HG03064 (cell line): Measurements from ENCODE around the gene DBP.

Experiments
- ATAC-seq: cut with Tn5 transposase; IDR thresholded peaks from one replicate; pipeline ENCODE4 v1.9.1; 2021; ENCODE audit warnings: low read depth; ENCODE audit not compliant: unreplicated experiment

Gene DBP

DNA sequence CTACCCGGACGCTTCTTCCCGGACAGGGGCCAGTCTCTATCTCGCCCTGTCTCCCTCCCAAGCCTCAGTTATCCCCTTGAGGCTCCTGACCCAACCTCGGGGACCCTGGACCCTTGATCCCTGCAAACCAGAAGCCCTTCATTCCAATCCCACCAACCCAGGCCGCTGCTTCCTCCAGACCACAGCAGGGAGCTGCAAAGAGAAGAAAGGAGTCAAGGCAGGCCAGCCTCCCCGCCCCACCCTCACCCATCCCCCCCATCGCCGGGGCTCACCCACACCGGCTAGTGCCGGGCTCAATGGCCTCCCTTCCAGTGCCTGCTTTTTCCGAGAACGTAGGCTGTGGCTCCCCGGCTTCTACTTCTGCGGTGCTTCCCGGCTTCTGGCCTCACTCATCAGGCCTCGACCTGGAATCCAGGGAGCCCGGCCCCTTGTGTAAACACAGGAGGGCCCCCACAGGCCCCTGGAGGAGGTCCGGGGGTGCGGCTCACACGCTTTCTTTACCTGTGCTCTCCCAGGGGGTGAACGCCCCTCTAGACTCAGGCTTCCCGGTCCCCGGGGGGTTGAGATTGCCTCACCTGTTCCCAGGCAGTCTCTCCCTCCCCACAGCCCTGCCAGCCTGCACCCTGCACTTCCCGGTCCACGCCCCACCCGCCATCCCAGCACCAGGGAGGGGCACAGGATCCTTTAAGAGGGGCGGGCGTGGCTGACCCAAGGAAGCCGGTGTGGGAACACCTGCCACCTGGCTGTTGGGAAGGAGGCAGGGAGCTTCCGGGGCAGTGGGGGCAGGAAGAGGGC lies 22.5 kb downstream of the DBP start, which contains the start of gene FAM83E:
TSS of gene FAM83E (minus strand) at position 641 of the 795 bp plus-strand sequence. CDS start 1,704 bp downstream, outside the sequence.
- ATAC-seq = no peak

DNA sequence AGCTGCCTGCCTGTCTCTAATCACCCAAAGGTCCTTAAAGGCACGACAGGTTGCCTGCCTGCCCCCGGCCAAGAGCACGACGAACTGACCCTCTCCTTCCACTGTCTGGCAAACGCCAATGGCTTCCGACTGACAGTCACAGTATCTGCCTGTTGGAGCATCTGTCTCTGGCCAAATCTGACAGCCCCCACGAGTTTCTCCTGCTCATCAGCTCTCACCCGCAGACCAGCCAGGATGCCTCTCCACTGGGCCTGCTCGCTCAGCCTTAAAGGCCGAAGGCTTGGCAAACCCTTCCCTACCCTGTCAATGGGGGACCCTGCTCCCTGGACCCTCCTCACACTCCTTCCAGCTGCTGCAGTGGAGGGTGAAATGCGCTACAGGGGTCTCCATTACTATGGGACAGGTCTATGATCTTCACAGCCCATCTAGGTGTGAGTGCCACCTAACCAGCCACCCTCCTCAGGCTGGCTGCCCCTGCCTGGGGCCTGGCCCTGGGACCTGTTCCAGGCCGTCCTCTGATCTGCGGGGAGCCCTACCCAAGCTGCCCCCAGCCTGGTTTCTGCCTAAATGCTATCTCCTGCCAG lies 23.2 kb downstream of the DBP start:
- ATAC-seq = no peak

DNA sequence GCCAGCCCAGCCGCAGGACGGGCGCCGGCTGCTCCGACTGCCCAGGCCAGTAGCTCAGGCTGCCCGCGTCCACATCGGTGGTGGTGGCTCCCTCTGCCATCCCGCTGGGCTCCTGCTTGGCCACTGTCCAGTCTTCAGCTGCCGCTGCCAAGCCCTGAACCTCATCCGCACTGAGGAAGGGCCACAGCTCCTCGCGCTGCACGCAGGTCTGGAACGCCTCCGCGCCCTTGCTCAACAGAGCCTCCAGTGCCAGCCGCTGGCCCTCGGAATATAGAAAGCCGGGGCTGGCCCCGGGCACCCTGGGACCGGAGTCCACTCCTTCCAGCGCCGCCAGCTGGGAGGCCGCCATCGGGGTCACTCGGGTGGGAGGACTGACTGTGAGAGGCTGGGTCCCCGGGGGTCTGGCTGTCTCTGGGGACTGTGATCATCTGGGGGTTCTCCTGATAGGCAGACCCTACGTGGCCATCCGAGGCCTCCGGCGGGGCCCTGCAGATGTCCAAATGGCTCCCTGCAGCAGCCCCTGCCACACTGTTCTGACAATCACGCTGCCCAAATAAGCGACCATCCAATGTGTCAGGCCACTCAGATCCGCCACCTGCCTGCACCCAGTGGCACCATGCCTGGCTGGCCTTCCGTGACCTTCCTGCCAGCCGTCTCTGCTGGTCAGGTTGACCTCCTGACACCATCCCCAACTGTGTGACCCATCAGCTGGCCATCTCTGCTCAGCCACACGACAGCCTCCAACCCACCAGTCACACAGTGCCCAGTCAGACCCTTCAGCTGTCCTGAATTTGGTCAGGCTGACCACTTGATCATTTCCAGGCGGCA lies 23.9 kb downstream of the DBP start:
- no peak for ATAC-seq

DNA sequence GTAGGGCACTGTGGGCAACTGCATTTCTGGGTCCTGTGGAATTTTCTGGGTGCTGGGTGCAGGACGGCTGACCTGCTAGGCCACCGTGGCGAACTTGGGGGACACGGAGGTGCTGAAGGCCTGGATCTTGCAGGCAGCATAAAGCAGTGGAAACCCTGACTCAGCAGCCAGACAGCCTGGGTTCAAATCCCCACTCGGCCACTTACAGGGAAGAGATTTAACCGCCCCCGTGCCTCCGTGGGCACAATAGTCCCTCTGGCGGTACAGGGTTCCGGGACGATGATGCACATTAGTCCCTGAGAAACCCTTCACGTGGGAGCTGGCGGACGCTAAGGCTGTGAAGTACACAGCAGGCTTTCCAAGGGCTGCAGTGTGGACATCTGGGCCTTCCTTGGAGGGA lies 25.3 kb downstream of the DBP start:
- ATAC-seq = no peak

DNA sequence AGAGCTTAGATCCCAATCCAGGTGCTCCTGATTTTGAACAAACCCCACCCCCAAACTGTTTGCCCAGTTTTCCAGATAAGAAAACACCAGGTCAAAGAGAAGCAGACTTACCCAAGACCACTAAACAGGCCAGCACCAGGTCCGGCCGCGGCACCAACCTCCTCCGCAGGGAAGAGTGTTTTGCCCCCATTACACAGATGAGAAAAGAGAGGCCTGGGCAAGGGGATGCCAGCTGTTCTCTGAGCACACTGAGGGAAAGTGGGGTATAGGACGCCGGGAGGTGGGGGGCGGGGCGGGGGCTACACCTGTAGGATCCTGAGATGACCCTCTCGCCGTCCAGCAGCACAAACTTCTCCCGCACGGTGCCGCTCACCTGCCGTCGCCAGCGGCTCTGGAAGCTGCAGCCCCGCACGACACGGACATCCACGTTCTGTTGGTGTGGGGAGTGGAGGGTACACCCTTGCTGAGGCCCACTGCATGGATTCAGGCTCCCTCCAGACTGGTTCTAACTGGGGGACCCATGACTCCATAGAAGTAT lies 27.5 kb downstream of the DBP start:
- ATAC-seq = no peak

DNA sequence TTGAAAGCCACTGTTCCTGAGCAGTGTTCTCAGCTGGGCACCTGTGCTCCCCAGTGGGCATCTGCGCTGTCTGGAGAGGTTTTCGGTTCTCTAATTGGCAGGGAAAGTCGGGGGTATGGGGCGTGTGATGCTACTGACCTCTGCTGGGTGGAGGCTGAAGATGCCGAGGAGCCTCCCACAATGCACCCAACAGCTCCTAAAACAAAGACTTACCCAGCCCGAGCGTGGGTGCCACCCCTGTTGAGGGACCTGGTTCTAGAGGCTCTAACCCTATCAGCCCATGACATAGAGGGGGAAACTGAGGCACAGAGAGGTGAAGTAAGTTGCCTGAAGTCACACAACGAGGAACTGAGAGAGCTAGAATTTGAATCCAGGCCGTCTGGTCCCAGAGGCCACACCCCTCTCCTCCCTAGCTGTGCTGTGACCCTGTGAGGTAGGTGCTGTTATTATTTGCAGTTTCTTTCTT lies 28.3 kb downstream of the DBP start:
- ATAC-seq = no peak

DNA sequence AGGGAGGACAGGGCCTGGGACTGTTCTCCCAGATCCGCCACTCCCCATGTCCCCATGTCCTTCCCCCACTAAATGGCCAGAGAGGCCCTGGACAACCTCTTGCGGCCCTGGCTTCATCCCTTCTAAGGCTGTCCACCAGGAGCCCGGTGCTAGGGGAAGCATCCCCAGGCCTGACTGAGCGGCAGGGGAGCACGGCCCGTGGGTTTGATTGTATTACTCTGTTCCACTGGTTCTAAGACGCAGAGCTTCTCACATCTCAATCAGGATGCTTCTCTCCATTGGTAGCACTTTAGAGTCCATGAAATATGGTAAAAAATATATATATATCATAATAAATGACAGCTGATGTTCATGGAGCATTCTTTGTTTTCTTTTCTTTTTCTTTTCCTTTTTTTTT lies 29.8 kb downstream of the DBP start:
- ATAC-seq = no peak

DNA sequence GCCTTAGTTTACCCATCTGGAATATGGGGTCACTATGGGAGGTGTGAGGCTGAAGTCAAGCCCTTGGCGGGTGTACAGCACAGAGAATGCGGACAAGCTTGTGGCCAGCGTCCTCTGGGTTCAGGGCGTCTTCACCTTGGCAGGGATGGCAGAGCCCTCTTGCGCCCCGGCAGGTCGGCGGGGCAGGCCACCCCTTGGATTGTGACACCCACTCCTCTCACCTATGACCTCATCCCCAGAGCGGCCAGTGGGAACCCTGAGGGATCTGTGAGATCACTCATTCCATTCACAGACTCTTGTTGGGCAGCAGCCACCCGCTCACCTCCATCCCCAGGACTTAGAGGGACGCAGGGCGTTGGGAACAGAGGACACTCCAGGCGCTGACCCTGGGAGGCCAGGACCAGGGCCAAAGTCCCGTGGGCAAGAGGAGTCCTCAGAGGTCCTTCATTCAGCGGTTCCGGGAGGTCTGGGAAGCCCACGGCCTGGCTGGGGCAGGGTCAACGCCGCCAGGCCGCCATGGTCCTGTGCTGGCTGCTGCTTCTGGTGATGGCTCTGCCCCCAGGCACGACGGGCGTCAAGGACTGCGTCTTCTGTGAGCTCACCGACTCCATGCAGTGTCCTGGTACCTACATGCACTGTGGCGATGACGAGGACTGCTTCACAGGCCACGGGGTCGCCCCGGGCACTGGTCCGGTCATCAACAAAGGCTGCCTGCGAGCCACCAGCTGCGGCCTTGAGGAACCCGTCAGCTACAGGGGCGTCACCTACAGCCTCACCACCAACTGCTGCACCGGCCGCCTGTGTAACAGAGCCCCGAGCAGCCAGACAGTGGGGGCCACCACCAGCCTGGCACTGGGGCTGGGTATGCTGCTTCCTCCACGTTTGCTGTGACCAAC lies 30.5 kb downstream of the DBP start, which contains the start of gene SPACA4:
TSS of gene SPACA4 (plus strand) at position 280 of the 896 bp plus-strand sequence. CDS start at position 517, 237 bp downstream.
- ATAC-seq = no peak

DNA sequence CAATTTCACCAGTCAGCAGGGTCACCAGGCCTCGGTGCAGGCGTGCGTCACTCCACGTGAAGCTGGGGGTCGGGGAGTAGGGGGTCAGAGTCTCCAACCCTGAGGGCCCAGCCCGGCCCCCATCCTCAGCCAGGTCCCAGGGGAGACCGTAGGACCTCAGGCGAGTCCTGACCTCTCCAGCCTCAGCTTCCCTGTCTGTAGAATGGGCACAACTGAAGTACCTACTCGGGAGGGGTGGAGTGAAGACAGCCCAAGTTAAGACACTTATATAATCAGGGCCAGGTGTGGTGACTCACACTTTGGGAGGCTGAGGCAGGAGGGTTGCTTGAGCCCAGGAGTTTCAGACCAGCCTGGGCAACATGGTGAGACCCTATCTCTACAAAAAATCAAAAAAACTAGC lies 33.3 kb downstream of the DBP start:
- ATAC-seq = no peak

DNA sequence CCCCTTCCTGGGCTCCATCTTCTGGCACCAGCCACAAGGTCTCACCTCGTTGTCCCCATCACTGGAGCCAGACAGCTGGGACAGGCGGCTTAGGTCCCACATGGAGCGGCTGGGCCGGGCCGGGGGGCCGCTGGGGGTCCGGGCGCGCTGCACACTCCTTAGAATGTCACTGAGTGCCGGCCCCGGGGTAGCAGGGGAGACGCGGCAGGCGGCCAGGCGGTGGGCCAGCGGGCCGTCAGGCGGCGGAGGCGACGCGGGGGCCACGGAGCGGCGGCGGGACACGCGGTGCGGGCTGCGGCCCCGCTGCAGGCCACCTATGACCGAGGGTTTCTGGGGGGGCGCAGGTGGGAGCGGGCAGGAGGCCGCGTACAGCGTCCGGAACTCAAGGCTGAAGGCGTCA lies 33.7 kb downstream of the DBP start:
- no peak for ATAC-seq

DNA sequence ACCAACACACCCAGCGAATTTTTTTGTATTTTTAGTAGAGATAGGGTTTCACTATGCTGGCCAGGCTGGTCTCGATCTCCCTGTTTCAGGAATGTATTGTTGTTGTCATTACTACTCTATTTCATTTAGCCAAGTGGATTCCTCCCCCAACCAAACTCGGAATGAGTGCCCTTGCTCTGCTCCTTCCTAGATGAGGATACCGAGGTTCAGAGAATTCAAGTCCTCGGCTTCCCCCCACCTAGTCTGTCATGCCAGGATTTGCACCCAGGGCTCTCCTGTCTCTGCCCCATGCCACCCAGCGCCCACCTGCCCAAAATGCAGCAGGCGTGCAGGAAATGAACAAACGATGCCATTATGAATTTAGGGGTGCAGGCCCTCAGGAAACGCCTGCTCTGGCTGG lies 34.2 kb downstream of the DBP start:
- no peak for ATAC-seq

DNA sequence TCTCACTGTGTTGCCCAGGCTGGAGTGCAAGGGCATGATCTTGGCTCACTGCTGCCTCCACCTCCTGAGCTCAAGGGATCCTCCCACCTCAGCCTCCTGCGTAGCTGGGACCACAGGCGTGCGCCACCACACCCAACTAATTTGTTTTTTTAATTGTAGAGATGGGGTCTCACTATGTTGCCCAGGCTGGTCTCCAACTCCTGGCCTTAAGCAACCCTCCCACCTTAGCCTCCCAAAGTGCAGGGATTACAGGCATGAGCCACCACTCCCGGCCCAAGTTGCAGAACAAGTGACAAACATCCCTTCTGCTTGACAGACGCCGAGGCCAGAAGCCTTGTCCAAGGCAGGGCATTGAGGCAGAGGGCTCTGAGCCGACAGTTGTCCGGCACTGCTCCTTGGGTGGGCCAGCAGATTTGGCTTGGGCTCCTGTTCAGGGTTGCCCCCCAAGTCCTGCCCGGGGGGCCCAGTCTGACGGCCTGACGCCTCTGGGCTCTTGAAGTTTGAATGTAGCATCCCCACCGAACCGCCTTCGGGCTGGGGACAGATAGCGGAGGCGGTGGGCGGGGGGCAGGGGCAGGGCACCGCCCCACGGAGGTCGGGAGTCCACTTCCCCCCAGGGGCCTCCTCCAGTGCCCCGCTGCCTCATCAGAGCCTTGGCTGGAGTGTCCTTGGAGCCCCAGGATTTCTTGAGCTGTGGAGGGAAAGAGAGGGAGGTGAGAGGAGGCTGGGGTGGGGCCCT lies 36.3 kb downstream of the DBP start:
- no peak for ATAC-seq

DNA sequence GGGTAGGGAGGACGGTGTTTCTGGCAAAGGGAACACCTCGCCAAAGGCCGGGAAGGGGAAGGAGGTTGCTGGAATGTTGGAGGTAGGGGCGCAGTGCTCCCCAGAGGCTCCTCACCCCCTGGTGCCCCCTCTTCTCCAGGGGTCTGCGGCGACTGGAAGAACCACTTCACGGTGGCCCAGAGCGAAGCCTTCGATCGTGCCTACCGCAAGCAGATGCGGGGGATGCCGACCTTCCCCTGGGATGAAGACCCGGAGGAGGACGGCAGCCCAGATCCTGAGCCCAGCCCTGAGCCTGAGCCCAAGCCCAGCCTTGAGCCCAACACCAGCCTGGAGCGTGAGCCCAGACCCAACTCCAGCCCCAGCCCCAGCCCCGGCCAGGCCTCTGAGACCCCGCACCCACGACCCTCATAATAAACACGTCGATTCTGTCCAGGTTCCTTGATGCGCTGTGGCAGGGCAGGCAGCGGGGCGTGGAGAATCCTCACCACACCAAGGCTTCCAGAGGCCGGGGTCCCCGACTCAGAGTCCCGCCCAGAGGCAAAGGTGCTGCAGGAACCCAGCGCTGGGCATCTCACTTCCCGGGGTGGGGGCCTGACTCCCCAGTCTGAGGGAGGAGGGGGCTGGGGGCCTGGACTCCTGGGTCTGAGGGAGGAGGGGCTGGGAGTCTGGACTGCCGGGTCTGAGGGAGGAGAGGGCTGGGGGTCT lies 38.0 kb downstream of the DBP start:
- no peak for ATAC-seq

DNA sequence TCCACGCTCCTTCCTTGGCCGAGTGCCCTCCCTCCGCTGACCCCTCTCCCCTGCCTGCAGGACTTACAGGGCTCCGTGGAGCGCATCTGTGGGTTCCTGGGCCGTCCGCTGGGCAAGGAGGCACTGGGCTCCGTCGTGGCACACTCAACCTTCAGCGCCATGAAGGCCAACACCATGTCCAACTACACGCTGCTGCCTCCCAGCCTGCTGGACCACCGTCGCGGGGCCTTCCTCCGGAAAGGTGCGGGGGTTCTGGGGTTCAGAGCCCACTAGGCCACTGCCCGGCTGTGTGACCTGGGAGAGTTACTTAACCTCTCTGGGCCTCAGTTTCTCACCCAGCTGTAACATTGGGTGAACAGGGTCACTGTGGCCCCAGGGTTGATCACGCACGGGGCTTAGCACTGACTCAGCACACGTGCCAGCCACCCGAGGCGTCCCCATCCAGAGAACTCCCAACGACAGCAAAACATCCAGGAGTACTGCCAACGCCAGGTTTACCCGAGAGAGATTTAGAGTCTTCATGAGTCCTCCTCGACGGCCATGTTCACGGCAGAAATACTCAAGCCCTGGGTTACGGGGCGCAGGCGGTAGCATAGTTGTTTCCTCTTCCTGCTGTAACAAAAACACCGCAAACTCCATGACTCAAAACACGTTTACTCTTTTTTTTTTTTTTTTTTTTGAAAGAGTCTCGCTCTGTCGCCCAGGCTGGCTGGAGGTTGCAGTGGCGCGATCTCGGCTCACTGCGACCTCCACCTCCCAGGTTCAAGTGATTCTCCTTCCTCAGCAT lies 40.3 kb downstream of the DBP start:
- ATAC-seq = no peak

DNA sequence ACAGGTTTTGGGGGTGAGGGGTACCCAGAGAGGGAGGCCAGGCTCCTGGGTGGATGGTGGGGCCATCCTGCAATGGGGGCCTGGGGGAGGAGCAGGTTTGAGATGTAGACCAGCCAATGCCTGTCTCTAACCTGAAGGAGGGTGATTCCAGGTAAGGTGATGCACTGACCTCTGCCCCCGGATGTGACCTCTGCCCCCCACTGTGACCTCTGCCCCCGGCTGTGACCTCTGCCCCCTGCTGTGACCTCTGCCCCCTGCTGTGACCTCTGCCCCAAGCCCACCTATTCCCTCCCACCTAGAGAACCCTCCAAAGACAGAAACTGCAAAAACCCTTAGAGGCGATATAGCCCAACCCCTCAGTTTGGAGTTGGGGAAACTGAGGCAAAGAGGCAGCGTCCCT lies 40.9 kb downstream of the DBP start:
- no peak for ATAC-seq

DNA sequence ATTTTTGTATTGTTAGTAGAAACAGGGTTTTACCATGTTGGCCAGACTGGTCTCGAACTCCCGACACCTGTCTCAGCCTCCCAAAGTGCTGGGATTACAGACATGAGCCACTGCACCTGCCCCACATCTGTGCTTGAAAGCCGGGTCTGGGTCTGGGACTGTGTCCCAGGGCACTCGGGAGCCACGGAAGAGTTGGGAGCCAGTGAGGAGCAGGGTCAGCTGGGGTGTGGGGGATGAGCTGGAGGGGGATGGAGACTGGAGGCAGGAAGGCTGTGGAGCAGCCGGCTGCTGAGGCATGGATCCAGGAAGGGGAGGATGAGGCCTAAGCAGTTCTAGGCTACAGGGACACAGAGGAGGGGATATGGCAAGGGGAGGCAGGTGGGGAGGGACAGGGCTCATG lies 41.3 kb downstream of the DBP start:
- ATAC-seq = no peak

DNA sequence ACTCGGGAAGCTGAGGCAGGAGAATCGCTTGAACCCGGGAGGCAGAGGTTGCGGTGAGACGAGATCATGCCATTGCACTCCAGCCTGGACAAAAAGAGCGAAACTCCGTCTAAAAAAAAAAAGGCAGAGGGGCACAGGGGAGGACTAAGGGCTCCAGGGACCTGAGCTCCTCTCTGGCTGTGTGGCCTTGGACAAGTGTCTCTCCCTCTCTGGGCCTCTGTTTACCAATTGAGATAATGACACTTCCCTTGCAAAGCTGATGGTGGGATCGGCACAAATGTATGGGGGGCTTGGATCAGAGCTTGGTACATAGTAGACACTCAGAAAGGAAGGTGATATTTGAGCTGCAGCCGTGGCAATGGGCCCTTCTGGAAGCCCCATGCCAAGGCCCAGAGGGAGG lies 42.0 kb downstream of the DBP start:
- no peak for ATAC-seq

DNA sequence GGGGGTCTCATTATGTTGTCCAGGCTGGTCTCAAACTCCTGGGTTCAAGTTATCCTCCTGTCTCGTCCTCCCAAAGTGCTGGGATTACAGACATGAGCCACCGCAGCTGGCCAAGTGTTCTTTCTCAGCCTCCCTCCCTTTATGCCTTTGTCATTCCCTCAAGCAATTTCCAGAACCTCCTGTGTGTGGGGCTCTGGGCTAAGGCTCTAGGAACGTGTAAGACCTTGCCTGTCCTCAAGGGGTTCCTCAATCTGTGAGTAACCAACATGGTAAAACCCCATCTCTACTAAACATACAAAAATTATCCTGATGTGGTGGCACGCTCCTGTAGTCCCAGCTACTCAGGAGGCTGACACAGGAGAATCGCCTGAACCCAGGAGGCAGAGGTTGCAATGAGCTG lies 46.2 kb downstream of the DBP start:
- ATAC-seq = no peak
